AG04449 (cell line): Measurements from ENCODE around the gene TMEM258.

Source experiments
- CTCF ChIA-PET: fragments of 350-600 bp; formaldehyde crosslinking; extraction: SDS; loops from one replicate; lab custom pipeline; 2021; ENCODE audit warnings: antibody characterized with exemption; lab: Yijun Ruan, JAX
- POLR2A ChIA-PET: fragments of 400-600, 350-600 bp; formaldehyde crosslinking; extraction: SDS; loops from one replicate; lab custom pipeline; 2020; ENCODE audit warnings: antibody characterized with exemption, inconsistent platforms; lab: Yijun Ruan, JAX
- DNase-seq: peaks from one replicate; pipeline ENCODE4 v3.0.0-alpha.2; 2010; ENCODE audit warnings: low read depth, low spot score
- H3K4me3 ChIP-seq: 2 replicates; pipeline ENCODE4 v1.5.1; 2011; ENCODE audit warnings: low read depth, mild to moderate bottlenecking, control low read depth, low read length
- CTCF ChIP-seq: IDR thresholded peaks from one replicate; pipeline ENCODE4 v1.5.1; 2011; ENCODE audit warnings: mild to moderate bottlenecking, moderate library complexity, low read length, control low read depth, inconsistent platforms; ENCODE audit not compliant: insufficient read depth; ENCODE audit errors: missing control alignments

The TMEM258 gene

GRCh38 chr11:61838501-61838900, 46.1 kb upstream of the TMEM258 start:
- TF ChIP-seq CTCF: no peak
- DNase-seq: no peak
- H3K4me3 ChIP-seq: no peak overlapping the region
- ChIA-PET CTCF (interaction anchor here (1.2 to 3.4 kb wide), 3 partner anchors 10 to 60 kb away, joined by 4 to 12 read pairs (median 6); no protein-coding TSS in a partner anchor), POLR2A (no interaction called here)

GRCh38 chr11:61837411-61838005, 45.1 kb upstream of the TMEM258 start:
- ChIA-PET POLR2A (no interaction called here), CTCF (interaction anchor here (1.5 to 3.4 kb wide), 3 partner anchors 33 to 61 kb away, joined by 4 to 12 read pairs (median 12); no protein-coding TSS in a partner anchor)
- no peak overlapping the region for H3K4me3 ChIP-seq
- TF ChIP-seq CTCF: no peak
- no peak for DNase-seq

DNA sequence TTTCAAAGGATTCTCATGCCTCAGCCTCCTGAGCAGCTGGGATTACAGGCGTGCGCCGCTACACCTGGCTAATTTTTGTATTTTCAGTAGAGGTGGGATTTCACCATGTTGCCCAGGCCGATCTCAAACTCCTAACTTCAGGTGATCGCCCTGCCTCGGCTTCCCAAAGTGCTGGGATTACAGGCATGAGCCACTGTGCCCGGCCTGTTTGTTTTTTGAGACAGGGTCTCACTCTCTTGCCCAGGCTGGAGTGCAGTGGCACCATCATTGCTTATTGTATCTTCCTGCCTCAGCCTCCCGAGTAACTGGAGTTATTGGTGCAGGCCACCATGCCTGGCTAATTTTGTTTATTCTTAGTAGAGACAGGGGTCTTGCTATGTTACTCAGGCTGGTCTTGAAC, 43.8 kb upstream of the TMEM258 start:
- no peak for TF ChIP-seq CTCF
- ChIA-PET POLR2A (no interaction called here), CTCF (interaction anchor here (0.9 to 3.4 kb wide), 4 partner anchors 18 to 62 kb away, joined by 4 to 12 read pairs (median 8); no protein-coding TSS in a partner anchor)
- no peak for DNase-seq
- H3K4me3 ChIP-seq: no peak overlapping the region

- CTCF ChIA-PET: interaction anchor here (0.7 to 2.1 kb wide), 10 partner anchors 14 to 274 kb away, joined by 3 to 10 read pairs (median 4); no protein-coding TSS in a partner anchor
- POLR2A ChIA-PET: interaction anchor here (1.0 to 1.4 kb wide), 2 partner anchors 56 to 117 kb away, joined by 3 read pairs; no protein-coding TSS in a partner anchor
- H3K4me3 ChIP-seq: no peak overlapping the region
- no peak for DNase-seq
- no peak for TF ChIP-seq CTCF
Observed at GRCh38 chr11:61834278-61835048, 42.1 kb upstream of the TMEM258 start.

GRCh38 chr11:61833926-61834277, 41.5 kb upstream of the TMEM258 start:
- CTCF ChIA-PET: interaction anchor here (0.8 to 2.1 kb wide), 8 partner anchors 14 to 274 kb away, joined by 3 to 10 read pairs (median 4); no protein-coding TSS in a partner anchor
- TF ChIP-seq CTCF: no peak
- no peak overlapping the region for H3K4me3 ChIP-seq
- POLR2A ChIA-PET: interaction anchor here (1.4 kb wide), 1 partner anchor 56 kb away, joined by 3 read pairs; no protein-coding TSS in a partner anchor
- no peak for DNase-seq

- H3K4me3 ChIP-seq: no peak overlapping the region
- no peak for DNase-seq
- no peak for TF ChIP-seq CTCF
- POLR2A ChIA-PET: no interaction called here
- CTCF ChIA-PET: interaction anchor here (1.1 to 2.1 kb wide), 6 partner anchors 16 to 275 kb away, joined by 3 to 10 read pairs (median 5); no protein-coding TSS in a partner anchor
Observed at GRCh38 chr11:61833471-61833870, 41.1 kb upstream of the TMEM258 start.
